Suprapubic skin (tissue), 4 donors: ENCODE measurements around the gene FANCB. TPM values are rescaled to one million over a fixed set of nuclear protein-coding genes. Genes with fewer than 3 reads are reported as not detected.

Experiments used
- DNase-seq, 2 donors: peaks; one replicate each; pipeline ENCODE4 v3.0.0-alpha.2; 2019; ENCODE audit warnings: low spot score in 2 of 2
- H3K27ac ChIP-seq: fragments of 200-600 bp; sonication (generic); one replicate; pipeline ENCODE4 v1.5.1; 2019
- H3K27me3 ChIP-seq: fragments of 200-600 bp; sonication (generic); one replicate; pipeline ENCODE4 v1.5.1; 2019
- H3K36me3 ChIP-seq: fragments of 200-600 bp; sonication (generic); one replicate; pipeline ENCODE4 v1.5.1; 2019
- H3K4me1 ChIP-seq: fragments of 200-600 bp; sonication (generic); one replicate; pipeline ENCODE4 v1.5.1; 2019
- H3K4me3 ChIP-seq: fragments of 200-600 bp; sonication (generic); one replicate; pipeline ENCODE4 v1.5.1; 2019; ENCODE audit warnings: mild to moderate bottlenecking
- H3K9me3 ChIP-seq: fragments of 200-600 bp; sonication (generic); one replicate; pipeline ENCODE4 v1.5.1; 2019
- CTCF ChIP-seq, 2 donors: fragments of 200-600 bp in 1 of 2; fragments of 450-650 bp in 1 of 2; sonication (generic) in 1 of 2; IDR thresholded peaks; one replicate each; pipeline ENCODE4 v1.5.1; 2016 to 2019; ENCODE audit warnings: antibody characterized with exemption in 2 of 2, mild to moderate bottlenecking in 1 of 2, moderate library complexity in 1 of 2
- EP300 ChIP-seq: sonication (generic); formaldehyde crosslinking; IDR thresholded peaks from one replicate; pipeline ENCODE4 v1.6.1; 2017; ENCODE audit warnings: antibody characterized with exemption
- POLR2A ChIP-seq, 2 donors: fragments of 450-650 bp; IDR thresholded peaks; one replicate each; pipeline ENCODE4 v1.6.1; 2017; ENCODE audit warnings: antibody characterized with exemption in 2 of 2, mild to moderate bottlenecking in 2 of 2, moderate library complexity in 2 of 2
- POLR2AphosphoS5 ChIP-seq, 3 donors: sonication (generic); formaldehyde crosslinking; IDR thresholded peaks; one replicate each; pipeline ENCODE4 v1.6.1; 2017; ENCODE audit warnings: antibody characterized with exemption in 3 of 3
- WGBS: methylation state at CpG from one replicate; pipeline ENCODE4 v1.1.5; 2018; 5-methylcytosine and 5-hydroxymethylcytosine counted together
- total RNA-seq, 4 donors: library from RNA; depleted of rRNA; stranded (reverse); fragments of >200 nt; gene quantifications; one replicate each; pipeline ENCODE4 v1.1.0, GENCODE V29; 2016

Gene FANCB
- total RNA-seq, 4 donors from 2014 or later, result 0.79 to 1.9 (median 0.94) TPM

- no peaks in the 10 kb centered on the region for H3K9me3 ChIP-seq
- TF ChIP-seq POLR2A (IDR thresholded peaks at IDR 0.05), result no peak
- no peak for TF ChIP-seq CTCF (IDR thresholded peaks at IDR 0.05)
- no peak for TF ChIP-seq EP300
- TF ChIP-seq POLR2AphosphoS5 (IDR thresholded peaks at IDR 0.05), result no peak
- H3K4me3 ChIP-seq, result no peak overlapping the region
- no peak overlapping the region for H3K27ac ChIP-seq
- DNase-seq, result no peak
- H3K36me3 ChIP-seq, result no peaks in the 10 kb centered on the region
- 73% methylated on average over 3 of the region's 3 CpGs for WGBS
- H3K4me1 ChIP-seq, result no peaks in the 10 kb centered on the region
- no peaks in the 10 kb centered on the region for H3K27me3 ChIP-seq
Observed at GRCh38 chrX:14851526-14851925, 21.3 kb downstream of the FANCB start.

- TF ChIP-seq POLR2A (IDR thresholded peaks at IDR 0.05) (no peak), EP300 (no peak), CTCF (IDR thresholded peaks at IDR 0.05) (no peak), POLR2AphosphoS5 (IDR thresholded peaks at IDR 0.05) (no peak)
- Histone ChIP-seq H3K27me3 (no peaks in the 10 kb centered on the region), H3K4me3 (no peak overlapping the region), H3K36me3 (no peaks in the 10 kb centered on the region), H3K9me3 (no peaks in the 10 kb centered on the region), H3K4me1 (no peaks in the 10 kb centered on the region), H3K27ac (no peak overlapping the region)
- no peak for DNase-seq
- 82% methylated on average over 4 of the region's 4 CpGs for WGBS
Observed at GRCh38 chrX:14843666-14844065, 29.2 kb downstream of the FANCB start.

- whole genome bisulfite sequencing, result 80% methylated on average over 2 of the region's 2 CpGs
- DNase-seq, result no peak
- H3K27me3 ChIP-seq, result no peaks in the 10 kb centered on the region
- H3K9me3 ChIP-seq, result no peaks in the 10 kb centered on the region
- no peak overlapping the region for H3K4me3 ChIP-seq
- no peaks in the 10 kb centered on the region for H3K4me1 ChIP-seq
- no peak overlapping the region for H3K27ac ChIP-seq
- TF ChIP-seq CTCF (IDR thresholded peaks at IDR 0.05), result no peak
- TF ChIP-seq POLR2A (IDR thresholded peaks at IDR 0.05), result no peak
- no peak for TF ChIP-seq EP300
- TF ChIP-seq POLR2AphosphoS5 (IDR thresholded peaks at IDR 0.05), result no peak
- H3K36me3 ChIP-seq, result no peaks in the 10 kb centered on the region
Observed at GRCh38 chrX:14837155-14837554, 35.7 kb downstream of the FANCB start.

GRCh38 chrX:14832586-14832985, 40.3 kb downstream of the FANCB start:
- H3K27ac ChIP-seq, result no peak overlapping the region

GRCh38 chrX:14832151-14832550, 40.7 kb downstream of the FANCB start:
- no peaks in the 10 kb centered on the region for H3K27me3 ChIP-seq
- 43% methylated on average over 2 of the region's 2 CpGs for WGBS
- H3K36me3 ChIP-seq, result no peaks in the 10 kb centered on the region
- no peaks in the 10 kb centered on the region for H3K9me3 ChIP-seq
- H3K4me1 ChIP-seq, result no peaks in the 10 kb centered on the region
- DNase-seq, result no peak
- no peak overlapping the region for H3K4me3 ChIP-seq
- no peak overlapping the region for H3K27ac ChIP-seq
- TF ChIP-seq POLR2A (IDR thresholded peaks at IDR 0.05) (no peak), EP300 (no peak), POLR2AphosphoS5 (IDR thresholded peaks at IDR 0.05) (no peak), CTCF (IDR thresholded peaks at IDR 0.05) (no peak)

More at GRCh38 chrX:14832586-14832985, 40.3 kb downstream of the FANCB start:
- Histone ChIP-seq H3K36me3 (no peaks in the 10 kb centered on the region), H3K27me3 (no peaks in the 10 kb centered on the region), H3K4me1 (no peaks in the 10 kb centered on the region), H3K4me3 (no peak overlapping the region), H3K9me3 (no peaks in the 10 kb centered on the region)
- no peak for DNase-seq
- TF ChIP-seq EP300, result no peak
- no peak for TF ChIP-seq POLR2AphosphoS5 (IDR thresholded peaks at IDR 0.05)
- TF ChIP-seq CTCF (IDR thresholded peaks at IDR 0.05), result no peak
- TF ChIP-seq POLR2A (IDR thresholded peaks at IDR 0.05), result no peak
